ENCODE measurements around the gene TMEM212.
"Not testable (repeated sequence)": the region's sequence is repeated elsewhere in the genome, so short reads cannot be mapped to it uniquely, and the experiment has no call there.

Gene TMEM212

DNA sequence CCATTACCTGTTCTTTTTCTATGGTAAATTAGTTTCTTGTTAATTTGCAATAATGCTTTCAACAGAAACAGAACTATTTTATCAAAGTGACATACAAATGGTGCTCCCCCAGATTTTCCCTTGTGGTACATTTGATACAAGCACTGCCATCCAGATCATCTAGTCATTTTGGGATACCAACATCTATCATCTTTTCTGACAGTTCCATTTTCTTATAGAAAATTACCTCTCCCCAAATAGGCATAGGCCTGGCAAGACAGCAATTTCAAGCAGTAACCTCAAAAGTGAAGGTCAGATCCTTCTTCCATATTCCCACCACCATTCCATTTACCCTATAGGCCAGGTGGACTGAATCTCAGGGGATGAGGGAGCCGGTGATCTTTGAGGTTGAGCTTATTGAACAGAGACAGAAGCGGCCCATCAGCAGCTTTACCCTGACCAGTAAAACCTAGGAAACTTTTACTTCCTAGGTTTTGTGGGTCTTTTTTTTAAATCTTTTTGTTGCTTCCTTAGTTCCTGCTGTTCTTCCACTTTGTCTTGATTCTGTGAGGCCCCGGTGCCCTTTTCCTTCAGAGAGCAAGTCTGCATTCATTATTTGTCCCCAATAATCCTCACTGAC, 29.8 kb upstream of the TMEM212 start:
- no peak for DNase-seq

DNA sequence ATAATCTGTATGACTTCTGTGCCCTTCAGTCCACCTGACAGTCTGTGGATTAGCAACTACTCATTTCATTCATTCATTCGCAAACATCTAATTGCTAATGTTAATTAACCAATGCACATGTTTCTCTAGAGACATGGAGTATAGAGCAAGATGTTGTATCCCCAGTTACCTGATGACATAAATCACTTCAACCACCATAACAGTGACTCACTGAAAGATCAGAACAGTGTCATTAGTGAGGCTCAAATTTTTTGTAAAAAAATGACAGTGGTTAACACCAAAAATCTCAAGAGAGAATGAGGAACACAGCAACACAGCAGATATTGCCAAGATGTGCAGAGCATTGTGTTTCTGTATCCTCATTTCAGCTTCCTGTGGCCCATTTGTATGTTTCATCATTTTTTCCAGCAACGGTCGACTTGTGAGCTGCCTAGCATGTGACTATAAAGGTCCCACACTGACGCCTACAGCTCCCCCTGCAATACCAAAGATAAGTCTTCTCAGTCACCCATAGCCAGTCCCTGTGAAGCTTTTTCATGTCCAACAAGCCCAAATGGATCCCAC, 29.2 kb upstream of the TMEM212 start:
- DNase-seq = no peak

DNA sequence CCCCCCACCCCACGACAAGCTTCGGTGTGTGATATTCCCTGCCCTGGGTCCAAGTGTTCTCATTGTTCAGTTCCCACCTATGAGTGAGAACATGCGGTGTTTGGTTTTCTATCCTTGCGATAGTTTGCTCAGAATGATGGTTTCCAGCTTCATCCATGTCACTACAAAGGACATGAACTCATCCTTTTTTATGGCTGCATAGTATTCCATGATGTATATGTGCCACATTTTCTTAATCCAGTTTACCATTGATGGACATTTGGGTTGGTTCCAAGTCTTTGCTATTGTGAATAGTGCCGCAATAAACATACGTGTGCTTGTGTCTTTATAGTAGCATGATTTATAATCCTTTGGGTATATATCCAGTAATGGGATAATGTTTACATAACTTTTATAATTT, 28.5 kb upstream of the TMEM212 start:
- DNase-seq = not testable (repeated sequence)

DNA sequence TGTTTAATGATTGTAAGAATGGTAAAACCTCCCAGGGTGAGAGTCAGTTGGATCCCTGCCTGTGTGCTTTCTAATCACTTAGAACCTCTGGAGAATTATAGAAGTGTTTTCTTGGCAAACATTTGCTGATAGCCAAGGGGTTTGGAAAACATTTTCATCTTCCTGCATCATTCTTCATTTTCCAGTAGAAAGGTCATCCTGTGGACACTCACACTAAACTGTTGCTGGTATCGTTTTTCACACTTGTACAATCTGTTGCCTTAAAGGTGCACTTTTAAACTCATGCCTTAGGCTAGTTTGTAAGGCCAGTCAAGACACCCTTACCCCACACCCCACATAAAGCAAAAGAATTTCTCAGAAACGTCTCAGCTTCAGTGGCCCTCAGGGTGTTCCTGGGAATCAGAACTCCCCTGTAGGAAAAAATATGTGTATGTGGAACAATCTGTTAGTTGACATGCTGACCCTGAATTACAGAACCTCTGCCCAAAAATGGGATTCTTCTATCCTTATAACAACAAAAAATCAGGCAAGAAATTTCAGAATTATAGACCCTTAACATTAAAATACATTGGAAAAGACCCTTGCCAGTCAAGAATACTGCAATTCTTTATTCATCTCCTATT, 27.1 kb upstream of the TMEM212 start:
- no peak for DNase-seq

DNA sequence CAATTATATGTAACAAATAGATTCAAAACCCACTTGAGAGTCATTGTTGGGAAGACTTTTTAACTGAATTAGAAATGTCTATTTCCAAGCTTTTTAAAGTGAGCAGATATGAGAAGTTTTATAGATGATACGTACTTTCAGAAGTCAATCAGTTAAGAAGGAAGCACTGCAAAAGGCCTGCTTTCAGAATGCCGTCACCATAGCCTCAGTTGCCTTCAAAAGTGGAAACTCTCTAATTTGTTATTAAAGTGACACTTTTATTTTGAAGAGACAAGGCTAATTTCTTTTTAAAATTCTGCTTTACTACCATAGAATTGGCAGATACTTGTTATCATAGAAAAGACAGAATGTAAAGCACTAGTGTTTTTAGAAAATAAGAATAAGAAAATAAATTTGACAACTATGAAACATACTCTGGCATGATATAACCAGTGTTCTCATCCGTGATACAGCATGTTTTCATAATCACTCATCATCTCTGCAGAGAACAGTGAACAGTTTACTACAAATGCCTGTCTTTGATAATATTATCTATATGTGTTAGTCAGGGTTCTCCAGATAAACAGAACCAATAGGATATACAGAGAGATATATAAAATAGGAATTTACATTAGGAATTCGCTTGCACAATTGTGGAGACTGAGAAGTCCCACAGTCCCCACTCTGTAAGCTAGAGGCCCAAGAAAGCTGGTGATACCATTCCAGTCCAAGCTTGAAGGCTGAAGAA, 25.9 kb upstream of the TMEM212 start:
- no peak for DNase-seq

DNA sequence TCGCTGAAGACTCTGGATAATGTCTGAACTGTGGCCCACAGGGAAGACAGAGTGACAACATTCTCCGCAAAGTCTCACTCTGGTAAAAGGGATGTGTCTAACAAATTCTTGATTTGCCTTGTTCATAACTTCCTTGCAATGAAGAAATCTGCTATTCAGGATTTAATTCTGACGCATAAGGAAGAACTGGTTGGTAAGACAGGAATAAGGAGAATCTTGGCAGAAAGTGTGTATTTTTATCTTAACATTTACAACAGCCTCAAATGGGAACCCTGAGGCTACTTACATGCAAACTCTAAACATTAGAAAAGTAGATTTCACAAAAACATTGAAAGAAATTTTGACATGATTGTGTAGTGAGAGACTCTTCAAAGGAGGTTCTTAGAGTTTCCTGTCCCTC, 22.1 kb upstream of the TMEM212 start:
- no peak for DNase-seq

DNA sequence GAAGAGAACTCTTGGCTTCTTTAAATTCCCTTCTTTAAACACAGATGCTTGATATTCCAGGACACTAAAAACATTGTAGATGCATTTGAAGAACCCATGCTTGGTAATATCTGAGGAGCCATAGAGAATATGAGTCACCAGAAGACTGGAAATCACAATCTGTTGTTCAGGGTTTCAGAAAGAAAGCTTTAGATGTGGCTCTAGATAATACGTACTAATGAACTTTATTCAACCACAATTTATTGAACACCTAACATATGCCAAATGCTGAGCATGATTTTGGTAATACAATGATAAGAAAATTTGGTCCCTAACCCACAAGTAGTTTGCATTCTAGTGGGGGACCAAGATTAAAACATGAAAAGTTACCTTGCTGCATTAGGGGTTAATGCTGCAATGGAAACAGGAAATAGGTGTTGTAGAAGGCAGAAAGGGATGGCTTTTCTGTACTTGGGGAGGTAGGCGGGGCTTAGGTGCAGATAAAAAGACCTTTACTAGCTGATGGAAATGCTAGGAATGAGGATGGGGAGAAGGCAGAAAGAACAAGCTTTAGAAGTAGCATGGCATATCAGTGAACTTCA, 21.3 kb upstream of the TMEM212 start:
- no peak for DNase-seq

DNA sequence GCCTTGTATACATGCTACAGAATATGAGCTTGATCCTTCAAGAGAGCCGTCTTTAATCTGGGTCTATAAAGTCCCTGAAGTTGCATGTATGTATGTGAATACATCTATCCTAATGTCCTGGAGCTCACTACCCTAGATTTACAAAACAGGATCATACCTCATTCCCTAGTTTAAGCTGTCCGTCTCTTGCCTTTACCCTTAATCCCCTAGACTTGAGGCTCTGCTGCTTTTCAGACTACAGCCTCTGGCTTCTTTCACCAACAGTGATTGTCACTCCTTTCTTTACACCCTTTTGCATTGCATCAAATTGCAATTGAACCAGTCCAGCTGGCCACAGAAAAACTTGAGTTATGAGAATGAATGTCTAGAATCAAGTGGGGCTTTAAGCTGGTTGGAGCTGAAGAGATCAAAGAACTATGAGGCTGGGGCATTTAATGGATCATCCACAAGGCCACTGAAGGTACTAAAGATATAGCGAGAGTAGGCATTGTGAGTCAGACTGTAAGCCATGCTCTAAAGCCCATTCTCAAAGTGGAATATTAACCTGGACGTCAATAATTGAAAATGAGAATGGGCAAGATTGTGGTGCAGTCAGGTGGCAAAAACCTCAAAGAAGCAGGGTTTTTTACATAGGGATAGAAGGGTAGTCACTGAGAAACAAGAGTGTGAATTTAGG, 20.6 kb upstream of the TMEM212 start:
- no peak for DNase-seq

DNA sequence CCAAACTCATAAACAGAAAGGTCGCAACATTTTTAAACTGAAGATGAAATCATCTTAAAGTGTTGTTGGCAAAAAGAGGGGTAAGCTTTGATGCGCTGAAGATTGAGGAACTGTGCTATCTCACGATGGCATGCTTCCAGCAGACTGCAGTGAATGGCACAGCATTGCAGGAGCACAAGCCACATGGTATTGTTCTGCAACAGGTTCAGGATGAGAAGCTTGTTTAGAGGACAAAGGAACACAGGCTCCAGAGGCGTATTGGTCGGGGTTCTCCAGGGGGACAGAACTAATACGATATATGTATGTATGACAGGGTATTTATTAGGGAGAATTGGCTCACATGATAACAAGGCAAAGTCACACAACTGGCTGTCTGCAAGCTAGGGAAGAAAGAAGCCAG, 19.0 kb upstream of the TMEM212 start:
- peak in 1 of 14 donors; percentile 1 for DNase-seq

DNA sequence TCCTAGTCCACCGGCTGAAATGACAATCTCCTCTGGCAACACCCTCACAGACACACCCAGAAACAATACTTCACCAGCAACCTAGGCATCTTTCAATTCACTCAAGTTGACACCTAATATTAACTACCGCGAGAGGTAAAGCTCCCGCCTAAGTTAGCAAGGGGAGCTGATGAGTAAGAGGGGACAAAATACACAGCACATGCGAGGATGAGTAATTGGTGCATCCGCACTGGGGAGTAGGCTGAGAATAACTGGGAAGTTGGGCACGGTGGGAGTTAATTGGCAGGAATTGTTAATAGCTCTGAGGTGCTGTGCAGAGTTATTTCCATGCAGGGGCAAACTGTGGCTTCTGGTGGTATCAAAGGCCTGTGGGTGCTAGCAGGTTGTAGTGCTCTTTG, 18.3 kb upstream of the TMEM212 start:
- DNase-seq = no peak

DNA sequence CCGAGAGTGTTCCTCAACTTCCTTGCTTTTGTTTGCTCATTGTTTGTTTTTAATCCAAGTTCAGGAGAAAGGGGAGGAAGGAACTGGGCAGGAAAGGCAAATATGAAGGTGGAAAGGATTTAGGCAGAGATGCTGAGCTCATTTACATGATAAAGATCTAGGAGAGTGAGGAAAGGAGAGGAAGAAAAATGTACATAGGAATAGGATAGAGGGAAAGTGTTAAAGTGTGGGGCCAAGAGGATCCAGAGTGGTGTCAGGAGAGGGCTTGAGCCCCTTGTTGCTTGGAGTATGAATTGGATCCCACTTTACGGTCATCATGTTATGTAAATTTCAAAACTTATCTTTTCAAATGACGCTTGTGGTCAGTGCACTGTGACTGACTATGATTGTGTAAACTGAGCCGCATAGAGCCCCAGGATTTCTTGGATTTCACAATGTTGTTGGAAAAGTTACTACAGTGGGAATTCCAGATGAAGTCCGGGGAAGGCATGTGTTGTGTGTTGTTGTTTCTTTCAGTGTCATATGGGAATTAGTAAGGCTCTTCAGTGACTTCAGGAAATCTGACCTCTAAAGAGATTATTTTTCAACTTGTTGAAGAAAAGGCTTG, 17.8 kb upstream of the TMEM212 start:
- DNase-seq = no peak

DNA sequence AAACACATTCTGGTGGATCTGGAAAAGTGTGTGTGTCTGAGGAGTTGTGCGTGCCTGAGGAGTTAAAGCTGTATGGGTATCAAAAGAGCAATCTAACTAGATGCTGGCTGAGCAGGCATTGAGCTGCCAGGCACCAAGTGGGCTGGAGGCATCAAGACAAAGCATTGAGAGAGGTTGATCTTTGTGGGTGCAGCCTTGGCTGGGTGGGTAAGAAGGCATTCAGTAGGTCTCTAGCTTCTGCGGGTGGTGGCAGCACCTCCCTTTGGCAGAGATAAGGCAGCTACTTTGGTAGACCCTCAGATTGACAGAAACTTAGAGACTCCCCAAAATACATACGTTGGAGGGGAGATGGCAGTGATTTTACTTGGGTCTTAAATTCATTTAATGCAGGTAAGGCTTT, 15.8 kb upstream of the TMEM212 start:
- DNase-seq = no peak

DNA sequence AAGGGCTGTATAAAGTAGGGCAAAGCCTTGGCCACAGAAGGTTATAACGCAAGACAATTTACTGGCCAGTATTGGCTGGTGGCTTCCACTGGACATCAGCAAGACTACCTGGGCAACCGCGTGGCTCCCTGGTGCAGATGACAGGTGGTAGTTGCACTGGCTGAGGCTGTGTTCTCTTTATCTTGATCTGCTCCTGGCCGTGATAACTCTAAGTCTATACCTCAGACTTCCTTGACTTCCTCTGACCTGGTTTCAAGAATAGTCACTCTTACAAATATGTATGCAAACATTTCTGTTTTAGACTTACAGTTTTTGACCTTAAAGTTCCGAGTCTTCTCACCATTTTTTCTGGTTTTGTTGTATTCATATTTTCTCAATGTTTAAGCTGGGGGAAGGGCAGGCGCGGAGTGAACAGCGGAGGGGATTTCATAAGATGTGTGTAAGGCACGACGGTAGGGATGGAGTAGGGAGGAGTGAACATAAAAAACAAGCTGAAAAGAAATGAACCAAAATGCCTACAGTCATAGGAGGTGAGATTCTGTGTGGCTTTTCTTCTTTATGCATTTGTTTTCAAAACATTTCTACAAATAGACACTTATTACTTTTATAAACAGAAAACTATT, 15.2 kb upstream of the TMEM212 start:
- no peak for DNase-seq

DNA sequence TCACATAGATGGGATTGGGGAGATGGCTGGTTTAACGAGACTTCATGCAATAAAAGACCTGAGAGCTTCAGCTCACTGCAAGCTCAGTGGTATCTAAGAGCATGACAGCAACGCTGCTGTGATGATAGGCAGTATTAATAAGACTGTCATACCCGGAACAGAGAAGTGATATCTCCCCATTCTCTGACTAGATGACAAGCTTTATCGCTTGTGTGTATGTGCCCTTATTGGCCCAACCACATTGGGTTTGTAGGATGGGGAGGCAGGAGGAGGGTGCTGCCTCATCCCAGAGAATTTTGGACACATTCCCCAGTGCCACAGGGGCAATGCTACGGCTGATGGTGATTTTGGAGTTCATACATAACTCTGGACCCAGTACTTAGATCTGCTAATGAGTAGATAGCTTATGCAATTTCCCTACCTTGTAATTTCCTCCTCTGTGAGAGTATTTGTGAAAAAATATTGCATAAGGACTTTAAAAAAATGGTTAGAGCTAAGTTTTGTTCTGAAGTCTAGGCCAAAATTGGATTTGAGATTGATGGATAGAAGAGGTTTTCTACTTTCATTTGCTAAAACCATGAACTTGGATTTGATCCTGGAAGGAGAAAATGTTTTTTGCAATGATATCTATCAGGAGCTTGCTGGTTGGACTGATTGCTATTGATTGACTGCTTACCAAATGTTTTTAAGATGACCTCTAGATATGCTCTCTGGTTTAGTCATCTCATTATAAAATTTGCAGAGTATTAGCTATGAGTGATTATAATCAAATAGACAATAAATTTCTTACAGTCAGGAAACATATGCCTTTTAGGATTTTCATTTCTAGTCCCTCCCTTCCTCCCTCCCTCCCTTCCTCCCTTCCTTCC, 14.0 kb upstream of the TMEM212 start:
- DNase-seq = no peak

DNA sequence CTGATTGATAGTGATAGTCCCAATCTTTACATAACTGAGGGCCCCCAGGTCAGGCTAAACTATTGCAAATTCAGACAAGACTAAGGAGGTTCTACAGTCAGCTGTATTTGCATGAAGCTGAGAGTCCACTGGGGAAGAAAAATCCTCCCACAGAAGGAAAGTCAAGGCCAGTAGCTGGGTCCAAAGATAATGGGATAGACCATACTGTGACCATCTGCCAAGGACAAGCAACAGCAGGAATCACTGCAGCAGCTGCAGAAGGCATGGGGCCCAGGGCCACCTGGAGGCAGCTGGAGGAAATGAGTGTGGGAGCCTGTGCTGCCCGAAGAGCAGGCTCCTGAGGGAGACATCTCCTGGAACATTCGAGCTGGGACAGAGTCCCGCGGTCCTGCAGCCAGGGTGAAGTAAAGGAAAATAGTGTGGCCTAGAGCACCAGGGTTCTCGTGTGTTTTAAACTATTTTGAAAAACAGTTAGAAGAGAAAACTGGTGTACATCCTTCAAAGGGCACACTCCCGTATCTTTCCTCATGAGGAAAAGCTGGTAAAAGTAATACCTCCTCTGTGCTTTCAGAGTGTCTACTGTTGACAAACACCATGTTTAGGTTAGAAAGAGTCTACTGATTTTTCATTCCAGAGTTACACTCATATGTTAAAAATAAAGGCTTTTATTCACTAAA, 13.2 kb upstream of the TMEM212 start:
- DNase-seq = peak in 10 of 14 donors; percentile 14 to 59 (median 43)

DNA sequence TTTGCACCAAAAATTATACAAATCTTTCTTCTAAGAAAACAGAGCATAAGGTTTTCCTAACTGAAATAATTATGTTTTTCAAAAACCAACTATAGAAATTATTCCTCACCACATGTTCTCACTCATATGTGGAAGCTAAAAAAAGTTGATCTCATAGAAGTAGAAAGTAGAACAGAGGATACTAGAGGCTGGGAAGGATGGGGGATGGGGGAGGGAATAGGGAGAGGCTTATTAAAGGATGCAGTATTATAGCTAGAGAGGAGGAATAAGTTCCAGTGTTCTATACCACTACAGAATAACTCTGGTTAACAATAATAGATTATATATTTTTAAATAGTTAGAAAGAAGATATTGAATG, 12.7 kb upstream of the TMEM212 start:
- DNase-seq = no peak

DNA sequence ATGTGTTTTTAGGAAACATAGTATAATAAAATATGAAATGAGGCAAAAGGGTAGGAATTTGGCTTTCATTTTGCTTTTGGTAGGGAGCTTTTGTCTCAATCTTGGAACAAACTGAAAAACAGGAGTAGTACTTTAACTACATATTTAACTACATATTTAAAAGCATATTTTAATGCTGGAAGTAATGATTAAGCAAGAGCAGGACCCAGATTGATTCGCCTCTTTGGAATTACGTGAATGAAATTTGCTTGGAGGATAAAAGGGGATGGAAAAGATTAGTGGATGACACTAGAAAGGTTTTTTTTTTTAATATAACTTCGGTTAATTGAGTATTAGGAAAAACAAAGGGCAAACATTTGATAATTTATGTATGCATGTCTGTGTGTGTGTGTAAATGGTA, 11.2 kb upstream of the TMEM212 start:
- DNase-seq = no peak

DNA sequence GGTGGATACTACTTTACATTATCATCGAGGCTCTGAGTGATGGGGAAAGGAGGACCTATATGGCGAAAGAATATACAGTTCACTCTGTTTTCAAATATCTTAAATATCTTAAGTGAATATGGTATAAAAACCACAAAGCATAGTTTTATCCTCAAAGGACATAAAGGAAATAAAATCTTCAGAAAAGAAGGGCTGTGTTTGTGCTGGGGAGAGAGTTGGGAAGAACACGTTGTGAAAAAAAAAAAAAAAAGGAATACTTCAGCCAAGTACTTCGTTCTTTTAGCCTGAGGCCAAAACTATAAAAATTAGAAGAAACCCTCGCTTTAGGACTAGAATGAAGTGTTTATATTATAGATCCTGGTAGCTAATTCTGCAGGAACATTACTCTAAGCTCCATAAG, 10.2 kb upstream of the TMEM212 start:
- no peak for DNase-seq

DNA sequence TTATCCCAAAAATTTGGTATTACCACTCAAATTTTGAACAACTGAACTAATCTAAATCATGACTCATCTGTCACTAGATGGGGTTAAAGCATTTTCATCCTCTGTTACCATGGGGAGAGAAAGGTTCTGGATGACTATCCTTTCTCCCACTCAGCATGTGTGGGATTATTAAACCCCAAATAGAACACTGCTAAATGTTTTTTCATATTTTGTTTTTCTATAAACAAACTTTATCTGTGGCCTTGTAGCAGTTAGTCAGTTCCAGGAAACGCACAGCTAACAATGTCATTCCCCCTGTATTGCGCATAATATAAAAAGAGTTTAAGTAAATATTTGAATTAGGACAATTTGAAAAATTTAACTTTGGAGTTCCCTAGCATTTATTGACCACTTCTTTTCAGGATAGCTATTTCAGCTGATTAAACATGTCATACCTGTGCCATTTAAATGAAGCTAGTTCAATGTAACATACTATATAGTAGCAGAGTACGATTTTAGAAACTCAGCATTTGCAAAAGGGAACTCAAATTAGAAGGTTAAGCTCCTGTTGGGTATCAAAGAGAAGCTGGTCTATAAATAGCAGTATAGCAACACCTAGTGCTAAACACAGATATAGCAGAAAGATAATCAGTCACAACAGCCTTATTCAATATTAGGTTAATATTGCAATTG, 9.2 kb upstream of the TMEM212 start:
- no peak for DNase-seq

DNA sequence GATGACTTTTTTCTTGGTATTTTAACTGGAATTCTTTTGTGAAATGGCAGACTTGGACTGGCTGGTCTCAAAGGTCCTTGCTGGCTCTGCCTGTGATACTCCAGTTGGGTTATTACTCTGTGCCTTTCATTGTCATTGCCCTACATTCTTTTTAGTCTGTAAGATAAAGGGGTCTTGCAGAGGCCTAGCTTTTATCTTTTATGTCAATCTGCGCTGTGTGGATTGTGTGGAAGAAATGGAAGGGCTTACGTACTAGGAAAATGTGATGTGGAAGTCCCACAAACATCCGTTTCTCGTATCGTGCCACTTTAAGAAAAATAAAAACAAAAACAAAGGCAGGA, 8.7 kb upstream of the TMEM212 start:
- no peak for DNase-seq
